ENCODE measurements around the gene TRMO.

The TRMO gene

GRCh38 chr9:97903177-97903576, 19.1 kb downstream of the TRMO start:
- DNase-seq (ENCODE audit: low read depth in 2 of 2) = no peak

- DNase-seq (ENCODE audit: low read depth in 2 of 2) = no peak
Observed at GRCh38 chr9:97900738-97901565, 21.3 kb downstream of the TRMO start.

GRCh38 chr9:97900103-97900737, 22.1 kb downstream of the TRMO start:
- no peak for DNase-seq (ENCODE audit: low read depth in 2 of 2)

- no peak for DNase-seq (ENCODE audit: low read depth in 2 of 2)
Observed at GRCh38 chr9:97895695-97896332, 26.5 kb downstream of the TRMO start.

- no peak for DNase-seq (ENCODE audit: low read depth in 2 of 2)
Observed at GRCh38 chr9:97895211-97895610, 27.1 kb downstream of the TRMO start.

GRCh38 chr9:97892421-97892820, 29.9 kb downstream of the TRMO start:
- no peak for DNase-seq (ENCODE audit: low read depth in 2 of 2)

- DNase-seq (ENCODE audit: low read depth in 2 of 2) = no peak
Observed at GRCh38 chr9:97891736-97892135, 30.6 kb downstream of the TRMO start.

- peak in 1 of 2 donors; percentile 31 for DNase-seq (ENCODE audit: low read depth in 2 of 2)
Observed at GRCh38 chr9:97889941-97890887, 32.1 kb downstream of the TRMO start.

- no peak for DNase-seq (ENCODE audit: low read depth in 2 of 2)
Observed at GRCh38 chr9:97880336-97880735, 42.0 kb downstream of the TRMO start.

GRCh38 chr9:97876061-97876460, 46.2 kb downstream of the TRMO start:
- DNase-seq (ENCODE audit: low read depth in 2 of 2) = no peak

- no peak for DNase-seq (ENCODE audit: low read depth in 2 of 2)
Observed at GRCh38 chr9:97875111-97875510, 47.2 kb downstream of the TRMO start.

GRCh38 chr9:97874624-97875023, 47.7 kb downstream of the TRMO start:
- no peak for DNase-seq (ENCODE audit: low read depth in 2 of 2)

- DNase-seq (ENCODE audit: low read depth in 2 of 2) = no peak
Observed at GRCh38 chr9:97873882-97874281, 48.4 kb downstream of the TRMO start.

- DNase-seq (ENCODE audit: low read depth in 2 of 2) = no peak
Observed at GRCh38 chr9:97873425-97873824, 48.9 kb downstream of the TRMO start.

- DNase-seq (ENCODE audit: low read depth in 2 of 2) = no peak
Observed at GRCh38 chr9:97868859-97869258, 53.4 kb downstream of the TRMO start.

GRCh38 chr9:97866848-97867247, 55.5 kb downstream of the TRMO start:
- no peak for DNase-seq (ENCODE audit: low read depth in 2 of 2)

GRCh38 chr9:97866300-97866699, 56.0 kb downstream of the TRMO start:
- no peak for DNase-seq (ENCODE audit: low read depth in 2 of 2)

GRCh38 chr9:97864396-97864795, 57.9 kb downstream of the TRMO start:
- DNase-seq (ENCODE audit: low read depth in 2 of 2) = no peak

- no peak for DNase-seq (ENCODE audit: low read depth in 2 of 2)
Observed at GRCh38 chr9:97863314-97863713, 59.0 kb downstream of the TRMO start.

- DNase-seq (ENCODE audit: low read depth in 2 of 2) = no peak
Observed at GRCh38 chr9:97861148-97861475, 61.2 kb downstream of the TRMO start.

GRCh38 chr9:97860451-97861147, 61.7 kb downstream of the TRMO start:
- DNase-seq (ENCODE audit: low read depth in 2 of 2) = no peak

Data from stimulated activated CD8-positive, alpha-beta memory T cell treated with anti-CD3 and anti-CD28 coated beads, Interleukin-15, amount 100 ng/mL, for 48 hours (primary cell).